IPS DF 6.9 (cell line): Measurements from ENCODE around the gene CD99L2.

Source experiments
- DNase-seq: peaks from one replicate; pipeline ENCODE4 v3.0.0-alpha.2; 2013; ENCODE audit warnings: low read depth, low spot score
- H3K27ac ChIP-seq: one replicate; pipeline ENCODE4 v1.5.1; 2013; ENCODE audit warnings: low read length, control low read depth
- H3K27me3 ChIP-seq: 2 replicates; pipeline ENCODE4 v1.6.1; 2013; ENCODE audit warnings: mild to moderate bottlenecking, low read length; ENCODE audit not compliant: control insufficient read depth, insufficient read depth
- H3K36me3 ChIP-seq: 2 replicates; pipeline ENCODE4 v1.6.1; 2013; ENCODE audit warnings: low read length; ENCODE audit not compliant: control insufficient read depth, insufficient read depth
- H3K4me1 ChIP-seq: 2 replicates; pipeline ENCODE4 v1.6.1; 2013; ENCODE audit warnings: low read length; ENCODE audit not compliant: control insufficient read depth, insufficient read depth
- H3K4me3 ChIP-seq: 2 replicates; pipeline ENCODE4 v1.5.1; 2013; ENCODE audit warnings: mild to moderate bottlenecking, low read length
- H3K9me3 ChIP-seq: 2 replicates; pipeline ENCODE4 v1.6.1; 2013; ENCODE audit warnings: low read length, inconsistent platforms; ENCODE audit not compliant: control insufficient read depth, insufficient read depth
- WGBS: extraction: QIAGEN DNeasy Blood & Tissue Kit; methylation state at CpG from one replicate; pipeline ENCODE4 v1.1.7; 2013; ENCODE audit warnings: mixed read lengths, missing lambda C conversion rate; ENCODE audit not compliant: insufficient read length, insufficient coverage; 5-methylcytosine and 5-hydroxymethylcytosine counted together

Gene CD99L2

DNA sequence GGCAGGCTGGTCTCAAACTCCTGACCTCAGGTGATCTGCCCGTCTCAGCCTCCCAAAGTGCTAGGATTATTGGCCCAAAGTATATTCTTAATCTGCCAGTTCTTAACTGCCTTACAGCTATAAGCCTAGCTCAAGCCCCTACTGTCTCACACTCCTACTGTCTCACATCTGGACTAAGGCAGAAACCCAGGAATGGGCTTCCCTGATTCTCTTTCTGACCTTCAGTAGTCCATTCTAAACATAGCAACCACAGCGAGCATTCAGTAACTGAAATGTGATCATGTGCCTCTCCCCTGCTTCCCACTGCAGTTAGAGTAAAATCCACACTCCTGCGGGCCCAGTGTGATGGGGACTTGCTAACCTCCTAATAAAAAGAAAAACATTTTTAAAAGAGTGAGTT lies 146.3 kb downstream of the CD99L2 start:
- no CpG with 5 or more reads among the region's 3 CpGs for WGBS
- no peaks in the 10 kb centered on the region for H3K27me3 ChIP-seq
- no peaks in the 10 kb centered on the region for H3K4me1 ChIP-seq
- H3K36me3 ChIP-seq, result 0 out of 2 replicates have a peak, but pooled peaks cover 3% of the 10 kb centered on the region
- no peak overlapping the region for H3K27ac ChIP-seq
- no peaks in the 10 kb centered on the region for H3K9me3 ChIP-seq
- no peak for DNase-seq
- H3K4me3 ChIP-seq, result no peak overlapping the region

DNA sequence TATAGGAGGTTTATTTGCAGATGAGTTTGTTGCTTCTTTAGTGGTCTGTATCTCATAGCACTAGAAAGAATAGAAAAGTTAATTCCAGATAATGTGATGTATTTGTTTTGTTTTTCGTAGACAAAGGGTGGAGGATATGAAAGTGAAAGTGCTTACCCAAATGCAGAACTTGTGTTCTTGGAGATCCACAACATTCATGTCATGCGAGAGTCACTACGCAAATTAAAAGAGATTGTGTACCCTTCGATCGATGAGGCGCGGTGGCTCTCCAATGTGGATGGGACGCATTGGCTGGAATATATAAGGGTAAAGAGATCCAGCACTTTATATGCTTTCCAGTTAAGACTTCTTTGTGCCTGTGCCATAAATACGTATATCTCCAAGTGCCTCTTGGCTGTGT lies 162.0 kb downstream of the CD99L2 start:
- Histone ChIP-seq H3K9me3 (no peaks in the 10 kb centered on the region), H3K27ac (no peak overlapping the region), H3K36me3 (no peaks in the 10 kb centered on the region), H3K4me3 (no peak overlapping the region), H3K4me1 (no peaks in the 10 kb centered on the region), H3K27me3 (no peaks in the 10 kb centered on the region)
- no peak for DNase-seq
- WGBS, result no CpG with 5 or more reads among the region's 9 CpGs

DNA sequence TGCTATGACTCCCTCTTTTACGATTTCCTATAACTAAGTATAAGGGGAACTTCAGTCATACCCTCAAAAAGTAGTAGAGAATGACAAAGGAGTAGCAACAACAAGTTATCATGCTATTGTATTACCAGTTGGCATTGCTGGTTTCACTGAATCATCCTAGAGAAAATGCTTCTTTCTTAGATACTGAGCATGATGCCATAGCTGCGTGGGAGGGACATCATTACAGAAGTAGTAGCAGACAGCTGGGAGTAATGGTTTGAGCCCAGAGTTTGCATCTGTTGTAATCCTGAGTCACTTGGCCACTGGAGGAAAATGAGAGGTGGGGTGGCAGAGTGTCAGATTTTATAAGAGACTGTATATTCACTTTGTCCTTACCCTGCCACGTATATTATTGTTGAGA lies 166.7 kb downstream of the CD99L2 start:
- no peak overlapping the region for H3K4me3 ChIP-seq
- H3K27me3 ChIP-seq, result no peaks in the 10 kb centered on the region
- no peak overlapping the region for H3K27ac ChIP-seq
- WGBS, result no CpG with 5 or more reads among the region's 3 CpGs
- no peaks in the 10 kb centered on the region for H3K36me3 ChIP-seq
- H3K4me1 ChIP-seq, result no peaks in the 10 kb centered on the region
- no peaks in the 10 kb centered on the region for H3K9me3 ChIP-seq
- DNase-seq, result no peak

DNA sequence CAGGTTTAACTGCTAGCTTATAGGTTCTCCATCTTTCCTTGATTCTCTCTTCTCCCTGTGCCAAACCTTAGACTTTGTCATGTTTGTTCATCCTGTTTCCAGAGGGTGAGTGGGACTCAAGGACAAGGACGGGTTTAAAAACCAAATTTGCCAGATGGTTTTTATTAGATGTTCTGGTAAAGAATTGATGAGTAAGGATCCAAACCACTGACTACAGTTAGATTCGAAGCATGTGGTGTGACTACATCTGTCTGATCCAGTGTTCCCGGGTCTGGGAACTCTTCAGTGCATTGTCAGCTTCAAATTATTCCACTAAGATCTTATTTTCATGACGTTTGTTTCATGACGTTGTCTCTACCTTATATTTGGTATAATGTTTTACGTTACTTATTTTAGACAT lies 167.7 kb downstream of the CD99L2 start:
- DNase-seq, result no peak

DNA sequence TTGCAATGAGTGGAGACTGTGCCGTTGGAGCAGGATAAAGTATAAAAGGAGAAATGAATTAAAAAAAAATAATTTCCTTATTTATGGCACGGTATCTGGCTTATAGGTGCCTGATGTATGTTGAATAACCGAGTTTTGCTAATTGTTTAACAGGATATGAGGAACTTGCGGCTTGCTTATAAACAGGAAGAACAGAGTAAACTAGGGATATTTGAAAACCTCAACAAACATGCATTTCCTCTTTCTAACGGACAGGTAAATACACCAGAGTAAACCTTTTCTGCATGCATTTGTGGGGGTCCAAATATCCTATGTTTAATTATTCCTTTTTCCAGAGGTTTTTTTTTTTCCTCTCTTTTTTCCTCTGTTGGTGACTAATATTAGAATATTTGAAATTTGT lies 168.5 kb downstream of the CD99L2 start:
- Histone ChIP-seq H3K36me3 (no peaks in the 10 kb centered on the region), H3K4me1 (no peaks in the 10 kb centered on the region), H3K9me3 (no peaks in the 10 kb centered on the region), H3K27me3 (no peaks in the 10 kb centered on the region), H3K4me3 (no peak overlapping the region), H3K27ac (no peak overlapping the region)
- DNase-seq, result no peak
- WGBS, result no CpG with 5 or more reads among the region's 5 CpGs

More for the DNA sequence above, 167.7 kb downstream of the CD99L2 start:
- Histone ChIP-seq H3K4me1 (no peaks in the 10 kb centered on the region), H3K27me3 (no peaks in the 10 kb centered on the region), H3K9me3 (no peaks in the 10 kb centered on the region), H3K27ac (no peak overlapping the region), H3K4me3 (no peak overlapping the region), H3K36me3 (no peaks in the 10 kb centered on the region)
- WGBS, result no CpG with 5 or more reads among the region's 6 CpGs

DNA sequence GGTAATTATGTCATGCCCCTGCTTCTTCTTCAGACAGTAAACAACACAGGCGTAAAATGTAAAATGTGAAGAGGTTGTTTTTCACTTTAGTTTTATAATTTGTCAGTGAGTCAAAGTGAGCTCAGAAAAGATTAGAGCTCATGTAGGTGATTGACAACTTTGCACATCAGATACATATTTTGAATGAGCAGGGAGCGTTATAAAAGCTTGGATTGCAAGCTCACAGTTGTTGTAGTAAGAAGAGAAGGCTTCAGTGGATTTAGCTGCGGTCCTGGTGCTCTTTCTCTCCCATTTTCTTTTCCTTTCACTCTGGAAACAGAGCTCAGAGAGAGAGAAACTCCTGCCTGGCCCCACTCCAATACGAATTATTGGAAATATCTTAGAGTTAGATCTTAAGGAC lies 178.8 kb downstream of the CD99L2 start:
- Histone ChIP-seq H3K27ac (no peak overlapping the region), H3K4me3 (no peak overlapping the region), H3K9me3 (no peaks in the 10 kb centered on the region), H3K27me3 (no peaks in the 10 kb centered on the region), H3K4me1 (no peaks in the 10 kb centered on the region), H3K36me3 (no peaks in the 10 kb centered on the region)
- no CpG with 5 or more reads among the region's 4 CpGs for WGBS
- DNase-seq, result no peak
